AG04449 (cell line): Measurements from ENCODE around the gene TEX54.

Source experiments
- CTCF ChIA-PET: fragments of 350-600 bp; formaldehyde crosslinking; extraction: SDS; loops from one replicate; lab custom pipeline; 2021; ENCODE audit warnings: antibody characterized with exemption; lab: Yijun Ruan, JAX
- POLR2A ChIA-PET: fragments of 400-600, 350-600 bp; formaldehyde crosslinking; extraction: SDS; loops from one replicate; lab custom pipeline; 2020; ENCODE audit warnings: antibody characterized with exemption, inconsistent platforms; lab: Yijun Ruan, JAX
- DNase-seq: peaks from one replicate; pipeline ENCODE4 v3.0.0-alpha.2; 2010; ENCODE audit warnings: low read depth, low spot score
- H3K4me3 ChIP-seq: 2 replicates; pipeline ENCODE4 v1.5.1; 2011; ENCODE audit warnings: low read depth, mild to moderate bottlenecking, control low read depth, low read length
- TF ChIP-seq, protein P1 (sequence below): IDR thresholded peaks from one replicate; pipeline ENCODE4 v1.5.1; 2011; ENCODE audit warnings: mild to moderate bottlenecking, moderate library complexity, low read length, control low read depth, inconsistent platforms; ENCODE audit not compliant: insufficient read depth; ENCODE audit errors: missing control alignments

The TEX54 gene

DNA sequence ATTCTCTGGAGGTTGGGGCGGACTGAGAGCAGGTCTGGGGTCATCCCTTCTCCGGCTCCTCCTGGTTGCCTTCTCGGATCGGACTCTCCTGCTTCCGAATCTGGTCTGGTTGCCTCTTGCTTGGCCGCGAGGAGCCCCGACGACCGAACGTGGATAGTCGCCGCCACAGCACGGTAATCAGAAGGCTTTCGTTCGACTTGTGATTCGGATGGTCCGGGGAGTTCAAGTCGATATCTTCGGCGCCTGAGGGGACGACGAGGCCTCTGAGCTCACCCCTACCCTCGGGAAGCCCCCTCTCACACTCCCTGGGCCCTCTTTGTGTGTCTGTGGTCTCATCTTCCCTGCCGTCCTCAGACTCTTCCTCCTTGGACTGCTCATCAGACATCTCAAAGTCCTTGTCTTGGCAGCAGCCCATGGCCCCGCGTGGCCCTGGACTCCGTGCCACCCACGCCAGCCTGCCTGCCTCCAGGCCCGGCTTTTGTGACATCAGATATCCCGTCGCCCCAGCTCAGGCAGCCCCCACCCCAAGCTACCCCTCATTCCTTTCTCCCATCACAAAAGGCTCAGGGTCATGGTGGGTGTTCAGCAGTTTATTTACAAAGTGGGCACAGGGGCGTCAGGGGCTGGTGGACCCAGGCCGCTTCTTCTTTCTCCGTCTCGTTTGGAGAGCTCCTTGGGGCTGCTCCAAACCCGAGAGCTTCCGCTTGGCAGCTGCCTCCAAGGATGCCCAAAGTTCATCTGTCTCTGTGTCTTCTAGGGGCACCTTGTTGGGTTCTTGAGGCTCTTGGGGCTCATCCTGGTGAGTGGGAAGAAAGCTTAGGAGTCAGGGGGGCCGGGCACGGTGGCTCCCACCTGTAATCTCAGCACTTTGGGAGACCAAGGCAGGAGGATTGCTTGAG is at the start of gene TEX54:
TSS of gene TEX54 (minus strand) at position 506 of the 899 bp plus-strand sequence.
- ChIA-PET POLR2A (interaction anchor here (0.7 to 2.8 kb wide), 13 partner anchors 8 to 168 kb away, joined by 3 to 78 read pairs (median 6); partner anchors contain the start of genes C11orf98, CSKMT, POLR2G and TMEM223), CTCF (interaction anchor here (0.6 to 3.3 kb wide), 5 partner anchors 21 to 61 kb away, joined by 3 to 19 read pairs (median 4); partner anchors contain the start of genes TAF6L and TMEM179B)
- TF ChIP-seq, protein P1, sequence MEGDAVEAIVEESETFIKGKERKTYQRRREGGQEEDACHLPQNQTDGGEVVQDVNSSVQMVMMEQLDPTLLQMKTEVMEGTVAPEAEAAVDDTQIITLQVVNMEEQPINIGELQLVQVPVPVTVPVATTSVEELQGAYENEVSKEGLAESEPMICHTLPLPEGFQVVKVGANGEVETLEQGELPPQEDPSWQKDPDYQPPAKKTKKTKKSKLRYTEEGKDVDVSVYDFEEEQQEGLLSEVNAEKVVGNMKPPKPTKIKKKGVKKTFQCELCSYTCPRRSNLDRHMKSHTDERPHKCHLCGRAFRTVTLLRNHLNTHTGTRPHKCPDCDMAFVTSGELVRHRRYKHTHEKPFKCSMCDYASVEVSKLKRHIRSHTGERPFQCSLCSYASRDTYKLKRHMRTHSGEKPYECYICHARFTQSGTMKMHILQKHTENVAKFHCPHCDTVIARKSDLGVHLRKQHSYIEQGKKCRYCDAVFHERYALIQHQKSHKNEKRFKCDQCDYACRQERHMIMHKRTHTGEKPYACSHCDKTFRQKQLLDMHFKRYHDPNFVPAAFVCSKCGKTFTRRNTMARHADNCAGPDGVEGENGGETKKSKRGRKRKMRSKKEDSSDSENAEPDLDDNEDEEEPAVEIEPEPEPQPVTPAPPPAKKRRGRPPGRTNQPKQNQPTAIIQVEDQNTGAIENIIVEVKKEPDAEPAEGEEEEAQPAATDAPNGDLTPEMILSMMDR, result no peak
- peak within 1 kb of the TSS; percentile 85 for H3K4me3 ChIP-seq
- DNase-seq, result no peak

DNA sequence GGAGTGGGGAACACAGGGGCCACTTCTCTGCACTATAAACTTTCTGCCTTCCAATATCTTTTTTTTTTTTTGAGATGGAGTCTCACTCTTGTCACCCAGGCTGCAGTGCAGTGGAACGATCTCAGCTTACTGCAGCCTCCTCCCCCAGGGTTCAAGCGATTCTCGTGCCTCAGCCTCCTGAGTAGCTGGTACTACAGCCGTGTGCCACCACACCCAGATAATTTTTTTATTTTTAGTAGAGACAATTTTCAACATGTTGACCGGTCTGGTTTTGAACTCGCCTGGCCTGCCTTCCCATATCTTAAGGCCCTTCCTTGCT is 49.7 kb upstream of the TEX54 start:
- TF ChIP-seq, protein P1, result no peak
- ChIA-PET POLR2A (interaction anchor here (0.7 to 4.3 kb wide), 4 partner anchors 8 to 41 kb away, joined by 4 to 42 read pairs (median 18); no protein-coding TSS in a partner anchor), CTCF (interaction anchor here (1.6 kb wide), 1 partner anchor 21 kb away, joined by 3 read pairs; no protein-coding TSS in a partner anchor)
- peak overlapping the region; percentile 100 for H3K4me3 ChIP-seq
- no peak for DNase-seq

DNA sequence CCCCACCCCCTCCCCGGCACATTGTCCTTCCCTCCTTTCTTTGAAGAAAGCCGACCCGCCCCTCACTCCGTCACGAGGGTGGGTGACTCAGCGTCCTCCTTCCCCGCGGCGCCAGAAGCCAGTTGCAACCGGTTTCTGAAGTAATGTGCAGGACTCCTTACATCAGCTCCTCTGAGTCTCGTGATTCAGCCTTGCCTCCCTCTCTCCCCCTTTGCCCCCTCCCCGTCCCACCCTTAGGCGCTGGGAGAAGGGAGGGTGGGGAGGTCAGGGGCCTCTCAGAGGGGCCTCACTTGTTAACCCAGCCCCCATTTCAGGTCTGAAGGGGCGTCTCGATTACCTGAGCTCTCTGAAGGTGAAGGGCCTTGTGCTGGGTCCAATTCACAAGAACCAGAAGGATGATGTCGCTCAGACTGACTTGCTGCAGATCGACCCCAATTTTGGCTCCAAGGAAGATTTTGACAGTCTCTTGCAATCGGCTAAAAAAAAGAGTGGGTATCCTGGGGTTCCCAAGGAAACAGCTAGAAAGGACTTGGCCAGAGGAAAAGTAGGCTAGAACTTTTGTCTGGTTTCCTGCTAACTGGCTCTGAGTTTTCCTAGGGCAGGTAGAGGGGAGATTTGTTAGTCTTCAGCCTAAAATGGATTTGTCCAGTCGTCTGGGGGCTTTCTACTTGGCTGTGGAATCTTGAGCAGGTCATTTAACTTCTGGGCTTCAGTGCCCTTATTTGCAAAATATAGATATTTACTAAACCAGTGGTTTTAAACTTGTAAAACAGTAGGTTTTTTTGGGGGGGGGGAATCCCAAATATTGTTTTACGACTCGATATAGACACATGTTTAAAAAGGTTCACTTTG is 49.2 kb upstream of the TEX54 start:
- peak; percentile 87 for DNase-seq
- TF ChIP-seq, protein P1, result no peak
- CTCF ChIA-PET, result interaction anchor here (0.9 to 2.1 kb wide), 8 partner anchors 8 to 321 kb away, joined by 3 to 11 read pairs (median 4); no protein-coding TSS in a partner anchor
- H3K4me3 ChIP-seq, result peak overlapping the region; percentile 100
- POLR2A ChIA-PET, result interaction anchor here (0.6 to 4.3 kb wide), 8 partner anchors 9 to 291 kb away, joined by 3 to 42 read pairs (median 4); partner anchors contain the start of genes TMEM179B and TUT1

DNA sequence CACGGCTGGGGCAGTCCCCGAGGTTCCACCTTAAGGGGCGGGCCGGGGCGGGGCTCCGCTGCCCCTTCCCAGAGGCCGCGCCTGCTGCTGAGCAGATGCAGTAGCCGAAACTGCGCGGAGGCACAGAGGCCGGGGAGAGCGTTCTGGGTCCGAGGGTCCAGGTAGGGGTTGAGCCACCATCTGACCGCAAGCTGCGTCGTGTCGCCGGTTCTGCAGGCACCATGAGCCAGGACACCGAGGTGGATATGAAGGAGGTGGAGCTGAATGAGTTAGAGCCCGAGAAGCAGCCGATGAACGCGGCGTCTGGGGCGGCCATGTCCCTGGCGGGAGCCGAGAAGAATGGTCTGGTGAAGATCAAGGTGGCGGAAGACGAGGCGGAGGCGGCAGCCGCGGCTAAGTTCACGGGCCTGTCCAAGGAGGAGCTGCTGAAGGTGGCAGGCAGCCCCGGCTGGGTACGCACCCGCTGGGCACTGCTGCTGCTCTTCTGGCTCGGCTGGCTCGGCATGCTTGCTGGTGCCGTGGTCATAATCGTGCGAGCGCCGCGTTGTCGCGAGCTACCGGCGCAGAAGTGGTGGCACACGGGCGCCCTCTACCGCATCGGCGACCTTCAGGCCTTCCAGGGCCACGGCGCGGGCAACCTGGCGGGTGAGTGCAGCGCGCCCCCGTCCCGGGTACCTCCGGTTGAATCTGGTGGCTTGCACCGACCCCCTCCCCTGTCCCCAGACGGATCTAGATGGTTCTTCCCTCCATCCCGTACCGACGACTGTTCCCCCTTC is 48.4 kb upstream of the TEX54 start, which contains the start of gene SLC3A2:
TSS of gene SLC3A2 (plus strand) at position 94 of the 776 bp plus-strand sequence. CDS start at position 222, 128 bp downstream.
- peak within 1 kb of the TSS; percentile 100 for H3K4me3 ChIP-seq
- ChIA-PET CTCF (interaction anchor here (0.7 to 2.1 kb wide), 10 partner anchors 9 to 321 kb away, joined by 3 to 11 read pairs (median 4); no protein-coding TSS in a partner anchor), POLR2A (interaction anchor here (0.6 to 4.3 kb wide), 9 partner anchors 9 to 290 kb away, joined by 3 to 42 read pairs (median 5); partner anchors contain the start of genes TMEM179B and TUT1)
- DNase-seq, result no peak
- TF ChIP-seq, protein P1, result peak; percentile 86

DNA sequence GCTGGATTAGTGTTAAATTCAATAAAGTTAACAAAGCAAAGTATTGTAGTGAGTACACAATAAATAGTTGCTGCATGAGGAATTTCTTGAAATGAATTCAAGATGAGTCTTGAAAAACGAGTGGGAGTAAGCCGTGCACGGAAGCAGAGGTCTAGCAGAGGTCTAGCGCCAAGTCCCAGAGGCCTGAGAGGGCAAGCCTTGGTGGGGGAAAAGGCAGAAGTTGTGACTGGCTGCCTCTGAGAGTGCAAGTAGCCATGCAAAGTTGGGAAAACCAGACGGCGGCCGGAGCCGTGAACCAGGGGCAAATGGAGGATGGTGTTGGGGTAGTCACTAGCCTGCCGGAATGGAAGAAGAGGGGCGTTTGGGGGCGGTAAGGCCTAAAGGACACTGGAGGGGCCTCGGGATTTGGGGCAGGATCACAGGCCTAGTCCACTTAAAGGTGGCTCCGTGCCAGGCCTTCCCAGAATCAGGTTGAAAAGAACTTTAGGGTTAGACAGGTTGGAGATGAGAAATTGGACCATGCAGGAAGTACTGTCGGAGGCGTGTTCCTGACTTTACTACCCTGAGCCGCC is 47.7 kb upstream of the TEX54 start:
- H3K4me3 ChIP-seq, result peak overlapping the region; percentile 100
- TF ChIP-seq, protein P1, result no peak
- CTCF ChIA-PET, result interaction anchor here (0.8 to 2.1 kb wide), 7 partner anchors 9 to 94 kb away, joined by 3 to 11 read pairs (median 5); no protein-coding TSS in a partner anchor
- POLR2A ChIA-PET, result interaction anchor here (0.6 to 4.3 kb wide), 5 partner anchors 9 to 39 kb away, joined by 3 to 42 read pairs (median 5); no protein-coding TSS in a partner anchor
- no peak for DNase-seq
